GM19099 (cell line): ENCODE measurements around the gene GBP1.

ENCODE experiments used
- POLR2A ChIP-seq: IDR thresholded peaks from 3 replicates; pipeline ENCODE4 v1.6.1; 2011; ENCODE audit warnings: low read depth; ENCODE audit not compliant: insufficient read length; ENCODE audit errors: extremely low read depth

The GBP1 gene

GRCh38 chr1:89065079-89065868 lies at the start of gene GBP1:
GBP1 (minus strand) TSS chr1:89065208; CDS start chr1:89063234, 1,974 bp downstream.
- TF ChIP-seq POLR2A = peak; percentile 30

GRCh38 chr1:89114662-89115061 lies 49.7 kb upstream of the GBP1 start:
- no peak for TF ChIP-seq POLR2A

- no peak for TF ChIP-seq POLR2A
Measured at GRCh38 chr1:89112871-89113613, 48.0 kb upstream of the GBP1 start.

- TF ChIP-seq POLR2A = no peak
Measured at GRCh38 chr1:89104687-89105086, 39.7 kb upstream of the GBP1 start.

- no peak for TF ChIP-seq POLR2A
Measured at GRCh38 chr1:89104147-89104546, 39.1 kb upstream of the GBP1 start.

- TF ChIP-seq POLR2A = no peak
Measured at GRCh38 chr1:89102021-89102420, 37.0 kb upstream of the GBP1 start.

GRCh38 chr1:89100412-89100811 lies 35.4 kb upstream of the GBP1 start:
- TF ChIP-seq POLR2A = no peak

GRCh38 chr1:89098857-89099256 lies 33.8 kb upstream of the GBP1 start:
- no peak for TF ChIP-seq POLR2A

GRCh38 chr1:89095737-89096136 lies 30.7 kb upstream of the GBP1 start:
- TF ChIP-seq POLR2A = no peak

GRCh38 chr1:89089962-89090361 lies 25.0 kb upstream of the GBP1 start:
- no peak for TF ChIP-seq POLR2A

- no peak for TF ChIP-seq POLR2A
Measured at GRCh38 chr1:89088572-89088971, 23.6 kb upstream of the GBP1 start.

- no peak for TF ChIP-seq POLR2A
Measured at GRCh38 chr1:89087241-89087640, 22.2 kb upstream of the GBP1 start.

- no peak for TF ChIP-seq POLR2A
Measured at GRCh38 chr1:89085781-89086180, 20.8 kb upstream of the GBP1 start.

GRCh38 chr1:89081005-89081404 lies 16.0 kb upstream of the GBP1 start:
- TF ChIP-seq POLR2A = no peak

GRCh38 chr1:89070509-89070908 lies 5.5 kb upstream of the GBP1 start:
- TF ChIP-seq POLR2A = no peak

GRCh38 chr1:89069951-89070350 lies 4.9 kb upstream of the GBP1 start:
- no peak for TF ChIP-seq POLR2A
